IPS-11a (cell line): Measurements from ENCODE around the gene SERTAD1.

Experiments used
- H3K4me3 ChIP-seq: one replicate; pipeline ENCODE4 v1.5.1; 2013; ENCODE audit warnings: low read depth, low read length, control low read depth

Gene SERTAD1

DNA sequence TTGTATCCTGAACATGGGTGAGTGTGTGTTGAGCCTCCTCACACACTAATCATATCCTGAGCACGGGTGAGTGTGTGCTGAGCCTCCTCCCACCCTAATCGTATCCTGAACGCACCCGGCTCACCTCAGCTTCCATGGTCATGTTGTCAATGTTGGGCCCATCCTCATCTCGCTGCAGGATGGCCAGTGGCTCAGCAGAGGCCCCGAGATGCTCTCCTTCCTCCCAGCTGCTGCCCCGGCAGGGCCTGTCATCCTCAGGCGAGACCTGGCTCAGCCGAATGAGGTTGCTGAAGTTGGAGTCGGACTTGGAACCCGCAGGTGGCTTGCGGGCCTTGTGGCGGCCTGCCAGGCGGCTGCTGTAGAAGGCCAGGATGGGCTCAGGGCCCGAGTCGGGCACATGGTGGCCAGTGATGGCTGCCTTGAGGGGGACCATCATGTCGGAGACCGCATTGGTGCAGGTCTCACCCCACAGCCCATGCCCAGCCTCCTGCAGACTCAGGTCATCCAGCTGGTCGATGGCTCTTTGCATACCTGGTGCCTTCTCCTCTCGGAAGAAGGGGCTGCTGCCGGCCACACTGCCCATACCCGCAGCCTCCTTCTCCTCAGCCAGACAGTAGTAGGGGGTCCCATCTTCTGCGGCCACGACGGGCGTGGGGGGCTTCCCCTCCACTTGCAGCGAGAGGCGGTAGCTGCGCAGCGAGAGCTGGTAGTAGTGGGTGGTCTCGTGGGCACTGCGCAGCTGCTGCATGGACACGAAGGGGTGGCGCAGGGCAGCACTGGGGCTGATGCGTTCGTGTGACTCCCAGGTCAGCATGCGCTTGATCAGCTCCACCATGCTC, 45.4 kb downstream of the SERTAD1 start:
- no peak overlapping the region for H3K4me3 ChIP-seq

GRCh38 chr19:40379446-40380198, 46.2 kb downstream of the SERTAD1 start:
- no peak overlapping the region for H3K4me3 ChIP-seq

DNA sequence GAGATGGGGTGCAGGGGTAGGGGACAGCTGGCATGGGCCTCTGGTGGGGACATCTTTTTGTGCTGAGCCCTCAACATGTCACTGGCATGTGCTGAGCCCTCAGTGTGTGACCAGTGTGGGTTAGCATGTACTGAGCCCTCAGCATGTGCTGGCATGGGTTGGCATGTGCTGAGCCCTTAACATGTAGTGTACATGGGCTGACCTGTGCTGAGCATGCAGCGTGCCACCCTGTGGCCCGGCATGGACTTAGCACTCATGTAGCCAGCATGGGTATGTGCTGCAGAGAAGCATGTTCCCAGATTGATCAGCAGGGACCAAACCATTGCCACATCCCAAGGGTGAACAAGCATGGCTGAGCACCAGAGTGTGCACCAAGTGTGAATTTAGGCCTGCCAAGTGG, 47.3 kb downstream of the SERTAD1 start:
- no peak overlapping the region for H3K4me3 ChIP-seq

DNA sequence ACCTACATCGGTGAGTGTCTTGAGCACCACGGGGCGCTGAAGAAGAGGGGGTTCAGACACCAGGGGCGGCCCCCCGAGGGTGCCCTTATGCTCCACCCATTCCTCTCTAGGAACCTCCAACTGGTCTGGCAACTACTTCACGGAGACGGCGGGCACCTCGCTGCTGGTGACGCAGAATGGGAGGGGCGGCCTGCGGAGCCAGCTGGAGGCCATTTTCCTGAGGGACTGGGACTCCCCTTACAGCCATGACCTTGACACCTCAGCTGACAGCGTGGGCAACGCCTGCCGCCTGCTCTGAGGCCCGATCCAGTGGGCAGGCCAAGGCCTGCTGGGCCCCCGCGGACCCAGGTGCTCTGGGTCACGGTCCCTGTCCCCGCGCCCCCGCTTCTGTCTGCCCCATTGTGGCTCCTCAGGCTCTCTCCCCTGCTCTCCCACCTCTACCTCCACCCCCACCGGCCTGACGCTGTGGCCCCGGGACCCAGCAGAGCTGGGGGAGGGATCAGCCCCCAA, 47.9 kb downstream of the SERTAD1 start:
- no peak overlapping the region for H3K4me3 ChIP-seq

DNA sequence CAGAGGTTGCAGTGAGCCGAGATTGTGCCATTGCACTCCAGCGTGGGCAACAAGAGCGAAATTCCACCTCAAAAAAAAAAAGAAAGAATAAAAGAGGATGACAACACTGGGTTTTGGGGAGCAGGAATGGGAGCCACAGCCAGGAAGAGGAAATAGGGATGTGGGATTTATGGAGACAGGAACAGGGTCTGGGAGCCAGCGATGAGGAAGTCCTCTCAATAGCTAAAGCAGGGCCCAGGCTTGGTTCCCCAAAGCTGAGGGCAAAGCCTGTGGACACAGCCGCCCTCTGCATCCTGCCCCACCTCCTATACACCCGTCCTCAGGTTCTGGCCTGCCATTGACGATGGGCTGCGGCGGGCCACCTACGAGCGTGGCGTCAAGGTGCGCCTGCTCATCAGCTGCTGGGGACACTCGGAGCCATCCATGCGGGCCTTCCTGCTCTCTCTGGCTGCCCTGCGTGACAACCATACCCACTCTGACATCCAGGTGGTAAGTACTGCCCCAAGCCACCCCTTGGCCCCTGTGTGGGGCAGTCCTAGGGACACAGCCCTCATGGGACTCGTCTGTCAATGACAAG, 49.4 kb downstream of the SERTAD1 start:
- H3K4me3 ChIP-seq, result no peak overlapping the region

- no peak overlapping the region for H3K4me3 ChIP-seq
Measured at GRCh38 chr19:40374084-40374483, 51.7 kb downstream of the SERTAD1 start.

DNA sequence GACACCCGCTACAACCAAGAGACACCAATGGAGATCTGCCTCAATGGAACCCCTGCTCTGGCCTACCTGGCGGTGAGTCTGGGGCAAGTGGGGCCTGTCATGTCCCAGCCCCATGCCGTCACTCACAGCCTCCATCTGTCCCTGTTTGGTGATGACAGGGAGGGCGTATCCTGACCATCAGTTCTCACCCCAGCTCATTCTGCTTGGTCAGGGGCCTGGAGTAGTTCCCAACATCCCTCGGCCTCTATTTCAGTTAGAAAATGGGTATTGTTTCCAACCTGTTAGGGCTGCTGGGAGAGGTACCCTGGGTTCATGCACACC, 54.0 kb downstream of the SERTAD1 start:
- H3K4me3 ChIP-seq, result no peak overlapping the region
